GM23338 (cell line): ENCODE measurements around the gene ZNF511. TPM values are rescaled to one million over a fixed set of nuclear protein-coding genes. Genes with fewer than 3 reads are reported as not detected.

Experiments
- ATAC-seq: fragments of 200-7000 bp; cut with Tn5 transposase; 3 replicates; pipeline ENCODE4 v1.9.1; 2020
- DNase-seq: peaks from one replicate; pipeline ENCODE4 v3.0.0-alpha.2; 2015; ENCODE audit warnings: low spot score
- H2AFZ ChIP-seq: fragments of 200-600 bp; sonication (generic); 2 replicates; pipeline ENCODE4 v1.8.0; 2016; ENCODE audit warnings: antibody characterized with exemption, mild to moderate bottlenecking, moderate library complexity
- H3F3A ChIP-seq: fragments of 200-600 bp; sonication (generic); replicated peaks from 2 replicates; pipeline ENCODE4 v1.8.0; 2017; ENCODE audit warnings: antibody characterized with exemption, mixed run types, low read depth
- H3K27ac ChIP-seq: fragments of 200-600 bp; sonication (generic); 2 replicates; pipeline ENCODE4 v1.6.1; 2016; ENCODE audit warnings: low read depth
- H3K27me3 ChIP-seq: fragments of 200-600 bp; sonication (generic); 2 replicates; pipeline ENCODE4 v1.8.0; 2016; ENCODE audit warnings: mild to moderate bottlenecking, mixed run types, moderate library complexity; ENCODE audit not compliant: insufficient read depth
- H3K36me3 ChIP-seq: fragments of 200-600 bp; sonication (generic); 2 replicates; pipeline ENCODE4 v1.8.0; 2016; ENCODE audit warnings: mild to moderate bottlenecking; ENCODE audit not compliant: insufficient read depth
- H3K4me1 ChIP-seq: fragments of 200-600 bp; sonication (generic); 2 replicates; pipeline ENCODE4 v1.8.0; 2016; ENCODE audit warnings: mild to moderate bottlenecking, moderate library complexity; ENCODE audit not compliant: insufficient read depth
- H3K4me2 ChIP-seq: fragments of 200-600 bp; sonication (generic); 2 replicates; pipeline ENCODE4 v1.7.1; 2017; ENCODE audit warnings: mixed run types
- H3K4me3 ChIP-seq: fragments of 200-600 bp; sonication (generic); 2 replicates; pipeline ENCODE4 v1.6.1; 2016; ENCODE audit warnings: mixed run types
- H3K79me2 ChIP-seq: fragments of 200-600 bp; sonication (generic); replicated peaks from 2 replicates; pipeline ENCODE4 v1.8.0; 2017; ENCODE audit warnings: mild to moderate bottlenecking; ENCODE audit not compliant: insufficient read depth
- H3K9me2 ChIP-seq: fragments of 200-600 bp; sonication (generic); 2 replicates; pipeline ENCODE4 v1.8.0; 2017; ENCODE audit not compliant: insufficient read depth
- H4K20me1 ChIP-seq: fragments of 200-600 bp; sonication (generic); replicated peaks from 2 replicates; pipeline ENCODE4 v1.8.0; 2017; ENCODE audit warnings: mild to moderate bottlenecking; ENCODE audit not compliant: insufficient read depth
- H3K27ac Mint-ChIP-seq: 2 replicates; pipeline ENCODE4 v1.8.0; 2020; ENCODE audit warnings: inconsistent platforms, mild to moderate bottlenecking, moderate library complexity, mixed read lengths
- H3K27me3 Mint-ChIP-seq: 3 replicates; pipeline ENCODE4 v1.8.0; 2022; ENCODE audit warnings: low read depth, mild to moderate bottlenecking, moderate library complexity, mixed read lengths, inconsistent platforms; ENCODE audit not compliant: insufficient read depth, poor library complexity
- H3K36me3 Mint-ChIP-seq: 3 replicates; pipeline ENCODE4 v1.8.0; 2021; ENCODE audit warnings: low read depth, mild to moderate bottlenecking, inconsistent platforms, moderate library complexity, mixed read lengths
- H3K4me1 Mint-ChIP-seq: 3 replicates; pipeline ENCODE4 v1.8.0; 2020; ENCODE audit warnings: mild to moderate bottlenecking, inconsistent platforms, mixed read lengths
- H3K4me3 Mint-ChIP-seq: 3 replicates; pipeline ENCODE4 v1.8.0; 2021; ENCODE audit warnings: moderate library complexity, mild to moderate bottlenecking, inconsistent platforms, mixed read lengths
- H3K9me3 Mint-ChIP-seq: 3 replicates; pipeline ENCODE4 v1.8.0; 2020; ENCODE audit warnings: moderate library complexity, mild to moderate bottlenecking, inconsistent platforms, mixed read lengths
- CREB1 ChIP-seq: fragments of 250-450 bp; sonication (Bioruptor Pico); IDR thresholded peaks from 2 replicates; pipeline ENCODE4 v1.5.0; 2020; ENCODE audit warnings: low read depth, mild to moderate bottlenecking, moderate library complexity
- CTCF ChIP-seq, 2 experiments: fragments of 200-600 bp in 1 of 2; sonication (generic) in 1 of 2; conservative IDR thresholded peaks; 2 replicates each; pipeline versions ENCODE4 v1.5.1 to v1.6.1; 2016 to 2017; ENCODE audit warnings: antibody characterized with exemption in 2 of 2, low read depth in 2 of 2, mild to moderate bottlenecking in 2 of 2, moderate library complexity in 1 of 2
- ETS1 ChIP-seq: IDR thresholded peaks from 2 replicates; pipeline ENCODE4 v1.6.1; 2016; ENCODE audit warnings: antibody characterized with exemption
- EZH2 ChIP-seq: fragments of 200-600 bp; sonication (generic); IDR thresholded peaks from one replicate; pipeline ENCODE4 v1.8.0; 2017; ENCODE audit warnings: antibody characterized with exemption, mild to moderate bottlenecking, low read depth; ENCODE audit not compliant: unreplicated experiment
- EZH2phosphoT487 ChIP-seq: fragments of 200-600 bp; sonication (generic); IDR thresholded peaks from one replicate; pipeline ENCODE4 v1.8.1; 2018; ENCODE audit warnings: antibody characterized with exemption; ENCODE audit not compliant: unreplicated experiment
- NANOG ChIP-seq: IDR thresholded peaks from 2 replicates; pipeline ENCODE4 v1.6.1; 2016; ENCODE audit warnings: antibody characterized with exemption, borderline replicate concordance
- POLR2AphosphoS5 ChIP-seq: IDR thresholded peaks from 2 replicates; pipeline ENCODE4 v1.6.1; 2016; ENCODE audit warnings: antibody characterized with exemption, low read depth
- REST ChIP-seq: IDR thresholded peaks from one replicate; pipeline ENCODE4 v1.6.1; 2018; ENCODE audit warnings: antibody characterized with exemption; ENCODE audit not compliant: unreplicated experiment
- STAT1 ChIP-seq: IDR thresholded peaks from one replicate; pipeline ENCODE4 v1.6.1; 2016; ENCODE audit warnings: antibody characterized with exemption; ENCODE audit not compliant: unreplicated experiment
- ZNF114 ChIP-seq: fragments of 250-450 bp; sonication (Bioruptor Pico); IDR thresholded peaks from 2 replicates; pipeline ENCODE4 v1.5.0; 2020; ENCODE audit warnings: mild to moderate bottlenecking, moderate library complexity
- ZNF331 ChIP-seq: fragments of 250-450 bp; sonication (Bioruptor Pico); IDR thresholded peaks from 2 replicates; pipeline ENCODE4 v1.5.0; 2020; ENCODE audit warnings: low read depth, mild to moderate bottlenecking, moderate library complexity
- ZNF462 ChIP-seq: fragments of 250-450 bp; sonication (Bioruptor Pico); IDR thresholded peaks from 2 replicates; pipeline ENCODE4 v1.5.0; 2020; ENCODE audit warnings: mild to moderate bottlenecking, moderate library complexity
- polyA plus RNA-seq: library from polyadenylated mRNA; unstranded; fragments of >200 nt; fragmentation: Nextera tagmentation; extraction: Ambion mirVana; gene quantifications from 2 replicates; pipeline ENCODE4 v1.2.1, GENCODE V29; 2016
- total RNA-seq: library from RNA; depleted of rRNA; stranded (reverse); fragments of >200 nt; shearing (Covaris generic); gene quantifications from 2 replicates; pipeline ENCODE4 v1.2.3, GENCODE V29; 2014

Gene ZNF511
- total and polyA plus RNA-seq, 2 experiments from 2014 or later = 41.3 to 104 TPM

- TF ChIP-seq ETS1 (no peak), ZNF114 (CRISPR knock-in tag) (no peak), STAT1 (no peak)
Observed at GRCh38 chr10:133299224-133299623, 9.5 kb upstream of the ZNF511 start (continued).

GRCh38 chr10:133299738-133300137, 9.0 kb upstream of the ZNF511 start:
- Histone ChIP-seq H3K4me2 (no peak overlapping the region), H3K27ac (no peak overlapping the region), H3K36me3 (peaks cover 17% of the 10 kb centered on the region), H3F3A (no peaks in the 10 kb centered on the region; the same call in 1 of the 2 replicates), H3K27me3 (no peaks in the 10 kb centered on the region), H2AFZ (no peak overlapping the region), H4K20me1 (peaks cover 11% of the 10 kb centered on the region), H3K9me2 (no peaks in the 10 kb centered on the region), H3K4me3 (no peak overlapping the region), H3K4me1 (no peaks in the 10 kb centered on the region), H3K79me2 (peaks cover 15% of the 10 kb centered on the region)
- DNase-seq (no peak), ATAC-seq (no peak)
- H3K27me3 Mint-ChIP-seq = peaks cover 2% of the 10 kb centered on the region
- H3K4me3 Mint-ChIP-seq = no peak overlapping the region
- H3K9me3 Mint-ChIP-seq = no peaks in the 10 kb centered on the region
- H3K36me3 Mint-ChIP-seq = peaks cover 59% of the 10 kb centered on the region
- no peak overlapping the region for H3K27ac Mint-ChIP-seq
- H3K4me1 Mint-ChIP-seq = no peaks in the 10 kb centered on the region
- TF ChIP-seq EZH2phosphoT487 = no peak
- TF ChIP-seq STAT1 = no peak
- TF ChIP-seq CREB1 = no peak
- no peak for TF ChIP-seq REST
- TF ChIP-seq ZNF331 (CRISPR knock-in tag) = no peak
- TF ChIP-seq ETS1 = no peak
- no peak for TF ChIP-seq POLR2AphosphoS5
- TF ChIP-seq CTCF (conservative IDR thresholded peaks at IDR 0.05; ENCODE audit: low read depth in 2 of 2) = no peak
- TF ChIP-seq ZNF462 (CRISPR knock-in tag) = no peak
- TF ChIP-seq ZNF114 (CRISPR knock-in tag) = no peak
- TF ChIP-seq EZH2 = no peak
- no peak for TF ChIP-seq NANOG
